ENCODE measurements around the gene DZIP3.

DZIP3 gene

GRCh38 chr3:108705045-108705444 lies 115.5 kb downstream of the DZIP3 start:
- no peak for DNase-seq

GRCh38 chr3:108713009-108713516 lies 123.5 kb downstream of the DZIP3 start:
- no peak for DNase-seq

- DNase-seq = no peak
Observed at GRCh38 chr3:108713816-108714215, 124.3 kb downstream of the DZIP3 start.

GRCh38 chr3:108718454-108718853 lies 128.9 kb downstream of the DZIP3 start:
- no peak for DNase-seq

- no peak for DNase-seq
Observed at GRCh38 chr3:108719178-108719806, 129.8 kb downstream of the DZIP3 start.

GRCh38 chr3:108722724-108723123 lies 133.2 kb downstream of the DZIP3 start:
- no peak for DNase-seq

- DNase-seq = no peak
Observed at GRCh38 chr3:108724101-108724500, 134.6 kb downstream of the DZIP3 start.

- DNase-seq = no peak
Observed at GRCh38 chr3:108728105-108728504, 138.6 kb downstream of the DZIP3 start.

- DNase-seq = no peak
Observed at GRCh38 chr3:108728934-108729333, 139.4 kb downstream of the DZIP3 start.

- no peak for DNase-seq
Observed at GRCh38 chr3:108736821-108737220, 147.3 kb downstream of the DZIP3 start.

- DNase-seq = no peak
Observed at GRCh38 chr3:108742929-108743328, 153.4 kb downstream of the DZIP3 start.

All from bone marrow (tissue), 2 donors.